H1 (cell line): ENCODE data around the gene SPTBN5. TPM values are rescaled to one million over a fixed set of nuclear protein-coding genes. Genes with fewer than 3 reads are reported as not detected.

Experiments
- CTCF ChIA-PET: fragments of 300-600 bp; sonication (Branson Sonifier 250); formaldehyde crosslinking; loops from one replicate; lab custom pipeline; 2021; ENCODE audit not compliant: partially characterized antibody; lab: Charles Lee
- POLR2A ChIA-PET: fragments of 300-600 bp; sonication (Branson Sonifier 250); formaldehyde crosslinking; loops from one replicate; lab custom pipeline; 2021; ENCODE audit warnings: inconsistent platforms; ENCODE audit not compliant: partially characterized antibody; lab: Charles Lee
- DNase-seq, 2 experiments: peaks; one replicate each; pipeline versions ENCODE4 v3.0.0 to v3.0.0-alpha.2; 2010 to 2022; ENCODE audit warnings: low spot score in 2 of 2, low read depth in 1 of 2, mixed read lengths in 1 of 2
- FAIRE-seq: peaks from 2 replicates; lab custom pipeline; 2011; peaks lifted over from hg19 to GRCh38; lab: Jason Lieb, UNC
- H2AFZ ChIP-seq: 2 replicates; pipeline ENCODE4 v1.8.1; 2012; ENCODE audit warnings: low read length, inconsistent platforms
- H2AK5ac ChIP-seq: 2 replicates; pipeline ENCODE4 v1.6.1; 2013; ENCODE audit warnings: low read depth, low read length
- H2BK120ac ChIP-seq: replicated peaks from 2 replicates; pipeline ENCODE3; 2013; ENCODE audit warnings: low read depth, low read length, inconsistent platforms
- H2BK12ac ChIP-seq: 2 replicates; pipeline ENCODE4 v1.6.1; 2013; ENCODE audit warnings: low read depth, low read length
- H2BK15ac ChIP-seq: 2 replicates; pipeline ENCODE4 v1.6.1; 2013; ENCODE audit warnings: low read length
- H2BK20ac ChIP-seq: 2 replicates; pipeline ENCODE4 v1.6.1; 2013; ENCODE audit warnings: low read length
- H2BK5ac ChIP-seq: 2 replicates; pipeline ENCODE4 v1.6.1; 2013; ENCODE audit warnings: low read depth, low read length
- H3K14ac ChIP-seq: 2 replicates; pipeline ENCODE4 v1.6.1; 2013; ENCODE audit warnings: inconsistent platforms; ENCODE audit not compliant: insufficient read length
- H3K18ac ChIP-seq: 2 replicates; pipeline ENCODE4 v1.6.1; 2013; ENCODE audit warnings: low read length; ENCODE audit errors: extremely low read depth
- H3K23ac ChIP-seq: 2 replicates; pipeline ENCODE4 v1.6.1; 2013; ENCODE audit warnings: inconsistent platforms; ENCODE audit not compliant: insufficient read length
- H3K23me2 ChIP-seq: 2 replicates; pipeline ENCODE4 v1.6.1; 2013; ENCODE audit warnings: low read depth, low read length
- H3K27ac ChIP-seq: 2 replicates; pipeline ENCODE4 v1.6.1; 2011; ENCODE audit warnings: low read depth, low read length, inconsistent platforms
- H3K27me3 ChIP-seq, 4 experiments: replicated peaks in 1 of 4; 1 replicate in 1 of 4; 2 replicates in 3 of 4; pipeline versions ENCODE4 v1.6.1 to v1.8.1; 2011 to 2013; ENCODE audit warnings: low read length in 3 of 4, mild to moderate bottlenecking in 3 of 4, inconsistent platforms in 2 of 4, mixed read lengths in 2 of 4, moderate library complexity in 1 of 4; ENCODE audit not compliant: control insufficient read depth in 3 of 4, insufficient read depth in 3 of 4; ENCODE audit errors: extremely low read depth in 1 of 4
- H3K36me3 ChIP-seq, 4 experiments: 2 replicates each; pipeline versions ENCODE4 v1.6.1 to v1.8.1; 2011 to 2013; ENCODE audit warnings: mild to moderate bottlenecking in 4 of 4, low read length in 3 of 4, moderate library complexity in 2 of 4, control low read depth in 1 of 4, inconsistent platforms in 1 of 4; ENCODE audit not compliant: insufficient read depth in 4 of 4, control insufficient read depth in 2 of 4
- H3K4ac ChIP-seq: replicated peaks from 2 replicates; pipeline ENCODE3; 2013; ENCODE audit warnings: low read length, low read depth, mixed read lengths, inconsistent platforms; ENCODE audit not compliant: insufficient read length
- H3K4me1 ChIP-seq, 4 experiments: replicated peaks in 1 of 4; 1 replicate in 1 of 4; 2 replicates in 3 of 4; pipeline versions ENCODE4 v1.6.1 to v1.8.1; 2011 to 2013; ENCODE audit warnings: low read length in 3 of 4, inconsistent platforms in 2 of 4, mixed read lengths in 1 of 4; ENCODE audit not compliant: insufficient read depth in 4 of 4, control insufficient read depth in 3 of 4
- H3K4me2 ChIP-seq, 2 experiments: 2 replicates each; pipeline versions ENCODE4 v1.6.1 to v1.8.1; 2011 to 2013; ENCODE audit warnings: low read depth in 2 of 2, low read length in 2 of 2, control low read depth in 1 of 2, inconsistent platforms in 1 of 2, mild to moderate bottlenecking in 1 of 2; ENCODE audit not compliant: insufficient read depth in 1 of 2
- H3K4me3 ChIP-seq, 4 experiments: fragments of 200-600, 300-600 bp in 1 of 4; sonication (generic), shearing (Covaris generic), sonication (Bioruptor Twin) in 1 of 4; 2 replicates each; pipeline versions ENCODE4 v1.5.1 to v1.8.1; 2011 to 2016; ENCODE audit warnings: low read length in 4 of 4, low read depth in 3 of 4, control low read depth in 2 of 4, inconsistent platforms in 2 of 4, mild to moderate bottlenecking in 2 of 4, mixed read lengths in 1 of 4, moderate library complexity in 1 of 4; ENCODE audit not compliant: insufficient read depth in 2 of 4; ENCODE audit errors: extremely low read depth in 1 of 4
- H3K56ac ChIP-seq: replicated peaks from 2 replicates; pipeline ENCODE3; 2013; ENCODE audit warnings: low read depth, mild to moderate bottlenecking, mixed read lengths, low read length, inconsistent platforms; ENCODE audit not compliant: insufficient read length
- H3K79me1 ChIP-seq: 2 replicates; pipeline ENCODE4 v1.6.1; 2013; ENCODE audit warnings: low read depth, low read length, control low read depth
- H3K79me2 ChIP-seq, 2 experiments: 2 replicates each; pipeline versions ENCODE4 v1.6.1 to v1.8.1; 2012 to 2013; ENCODE audit warnings: low read length in 2 of 2, mild to moderate bottlenecking in 2 of 2, inconsistent platforms in 1 of 2; ENCODE audit not compliant: insufficient read depth in 2 of 2, control insufficient read depth in 1 of 2
- H3K9ac ChIP-seq, 4 experiments: replicated peaks in 1 of 4; 1 replicate in 1 of 4; 2 replicates in 3 of 4; pipeline versions ENCODE4 v1.6.1 to v1.8.1; 2011 to 2013; ENCODE audit warnings: low read depth in 3 of 4, low read length in 3 of 4, control low read depth in 2 of 4, mild to moderate bottlenecking in 2 of 4, moderate library complexity in 2 of 4, inconsistent platforms in 1 of 4; ENCODE audit errors: extremely low read depth in 1 of 4
- H3K9me3 ChIP-seq, 2 experiments: 2 replicates each; pipeline versions ENCODE4 v1.6.1 to v1.8.1; 2012 to 2013; ENCODE audit warnings: mild to moderate bottlenecking in 2 of 2, moderate library complexity in 2 of 2, control low read depth in 1 of 2, inconsistent platforms in 1 of 2, low read depth in 1 of 2, low read length in 1 of 2, mixed read lengths in 1 of 2; ENCODE audit not compliant: insufficient read depth in 2 of 2
- H4K20me1 ChIP-seq, 2 experiments: replicated peaks in 1 of 2; 2 replicates each; pipeline versions ENCODE3 to v1.8.1; 2011 to 2013; ENCODE audit warnings: inconsistent platforms in 2 of 2, low read length in 2 of 2, mild to moderate bottlenecking in 1 of 2; ENCODE audit not compliant: insufficient read depth in 2 of 2, control insufficient read depth in 1 of 2
- H4K5ac ChIP-seq: 2 replicates; pipeline ENCODE4 v1.6.1; 2013; ENCODE audit warnings: low read length, low read depth, mixed read lengths, inconsistent platforms; ENCODE audit not compliant: insufficient read length
- H4K8ac ChIP-seq: 2 replicates; pipeline ENCODE4 v1.8.0; 2013; ENCODE audit warnings: mild to moderate bottlenecking, moderate library complexity, low read length, inconsistent platforms; ENCODE audit not compliant: insufficient read depth; ENCODE audit errors: extremely low read depth
- H4K91ac ChIP-seq: replicated peaks from 2 replicates; pipeline ENCODE3; 2013; ENCODE audit warnings: low read length, mixed read lengths, inconsistent platforms; ENCODE audit not compliant: insufficient read length
- ATF2 ChIP-seq: IDR thresholded peaks from 2 replicates; pipeline ENCODE4 v1.6.1; 2012; ENCODE audit warnings: low read length, inconsistent platforms
- E2F6 ChIP-seq: IDR thresholded peaks from 2 replicates; pipeline ENCODE4 v1.6.1; 2012; ENCODE audit warnings: inconsistent platforms
- KDM4A ChIP-seq: IDR thresholded peaks from one replicate; pipeline ENCODE4 v1.7.1; 2012; ENCODE audit warnings: low read depth, mild to moderate bottlenecking, moderate library complexity, low read length, inconsistent platforms; ENCODE audit not compliant: severe bottlenecking
- PHF8 ChIP-seq: fragments of 200-600 bp; sonication (generic); conservative IDR thresholded peaks from 2 replicates; pipeline ENCODE4 v1.7.1; 2012; ENCODE audit warnings: low read depth, mild to moderate bottlenecking, inconsistent platforms, low read length, moderate library complexity
- POU5F1 ChIP-seq: IDR thresholded peaks from 2 replicates; pipeline ENCODE4 v1.6.1; 2011; ENCODE audit warnings: low read depth, mild to moderate bottlenecking, low read length, moderate library complexity
- SUZ12 ChIP-seq: fragments of 200-600 bp; sonication (generic); IDR thresholded peaks from 2 replicates; pipeline ENCODE4 v1.6.1; 2012; ENCODE audit warnings: mild to moderate bottlenecking, inconsistent platforms, low read length, moderate library complexity, mixed read lengths
- TCF12 ChIP-seq: IDR thresholded peaks from 2 replicates; pipeline ENCODE4 v1.6.1; 2011; ENCODE audit warnings: low read depth, mild to moderate bottlenecking, low read length
- WGBS, 2 experiments: shearing (Covaris generic) in 1 of 2; methylation state at CpG; one replicate each; pipeline versions ENCODE4 v1.1.6 to v1.1.7; 2013 to 2015; ENCODE audit warnings: low lambda C conversion rate in 2 of 2, mixed read lengths in 2 of 2, inconsistent platforms in 1 of 2, low coverage in 1 of 2, missing lambda C conversion rate in 1 of 2; ENCODE audit not compliant: insufficient replicate concordance in 2 of 2, insufficient coverage in 1 of 2, insufficient read length in 1 of 2; ENCODE audit errors: extremely low coverage in 1 of 2, missing lambda C conversion rate in 1 of 2; 5-methylcytosine and 5-hydroxymethylcytosine counted together
- polyA plus RNA-seq, 7 experiments: library from polyadenylated mRNA; depleted of rRNA in 3 of 7; stranded (reverse) in 5 of 7; unstranded in 2 of 7; fragments of >200 nt in 5 of 7; fragments of 200-250 nt in 2 of 7; gene quantifications; 1 replicate in 5 of 7; 2 replicates in 1 of 7; 4 replicates in 1 of 7; pipeline versions ENCODE4 v1.2.1 to v1.2.3, GENCODE V29; 2011 to 2013; ENCODE audit warnings: missing spikeins in 2 of 7, mixed read lengths in 2 of 7
- total RNA-seq: library from RNA; stranded (reverse); fragmentation: NEBNext Ultra II Directional; extraction: Animal tissue kit (Norgen Biotek cat#: 25700); gene quantifications from 2 replicates; pipeline ENCODE4 v1.2.1, GENCODE V29; 2021

Gene SPTBN5
- total and polyA plus RNA-seq, 2 of the 8 experiments (the other 6 are each of a cell fraction or from before 2014, with no cell fraction given): 0.32 to 0.84 TPM

- H3K14ac ChIP-seq: no peak overlapping the region
- peak overlapping the region; percentile 33 to 68 (median 35) for H3K4me3 ChIP-seq
- 0 out of 2 replicates have a peak overlapping the region, but pooled peaks have one; percentile 48 for H2BK20ac ChIP-seq
- H2AFZ ChIP-seq: peak overlapping the region; percentile 36; the same call in 1 of the 2 replicates
- H3K27ac ChIP-seq: no peak overlapping the region
- 4% methylated on average over 50 of the region's 81 CpGs; no CpG with 5 or more reads in 1 of the 2 experiments for WGBS, 2 experiments
- CTCF ChIA-PET: interaction anchor here (0.7 to 7.9 kb wide), 9 partner anchors 11 to 108 kb away, joined by 3 to 58 read pairs (median 5); partner anchors contain the start of gene MAPKBP1
- H4K91ac ChIP-seq: no peak overlapping the region
- H3K56ac ChIP-seq: no peak overlapping the region
- H2AK5ac ChIP-seq: no peak overlapping the region
- FAIRE-seq (no peak), DNase-seq (peak in 1 of 2 experiments; percentile 78)
- no peak overlapping the region; the same call in 1 of the 2 replicates for H2BK5ac ChIP-seq
- no peaks in the 10 kb centered on the region for H3K9me3 ChIP-seq
- POLR2A ChIA-PET: interaction anchor here (0.6 to 3.2 kb wide), 10 partner anchors 9 to 296 kb away, joined by 3 to 11 read pairs (median 4); partner anchors contain the start of genes JMJD7 and MAPKBP1
- peak overlapping the region; percentile 35 for H4K5ac ChIP-seq
- no peak overlapping the region for H3K4ac ChIP-seq
- no peak overlapping the region for H3K23ac ChIP-seq
- H3K79me1 ChIP-seq: no peaks in the 10 kb centered on the region
- peak overlapping the region; percentile 48 for H3K18ac ChIP-seq
- H3K9ac ChIP-seq: no peak overlapping the region; a peak in 2 of 7 replicates
- no peaks in the 10 kb centered on the region for H3K79me2 ChIP-seq
- H3K4me2 ChIP-seq: peak overlapping the region; percentile 69 to 78
- peaks cover 21 to 36% (median 31%) of the 10 kb centered on the region in 4 experiments for H3K27me3 ChIP-seq
- H3K23me2 ChIP-seq: peaks cover 4% of the 10 kb centered on the region; the same call in 1 of the 2 replicates
- no peaks in the 10 kb centered on the region for H3K36me3 ChIP-seq
- peak overlapping the region; percentile 39; the same call in 1 of the 2 replicates for H2BK12ac ChIP-seq
- H4K20me1 ChIP-seq: peaks cover 0 to 2% of the 10 kb centered on the region in 2 experiments
- peak overlapping the region; percentile 12; the same call in 1 of the 2 replicates for H2BK15ac ChIP-seq
- H4K8ac ChIP-seq: peak overlapping the region; percentile 63
- H2BK120ac ChIP-seq: no peak overlapping the region
- peaks cover 0 to 9% (median 4%) of the 10 kb centered on the region in 4 experiments; a peak in 5 of 7 replicates for H3K4me1 ChIP-seq
- TF ChIP-seq ATF2: no peak
- peak; percentile 68 for TF ChIP-seq KDM4A
- TF ChIP-seq POU5F1: no peak
- 0 out of 2 replicates have a peak, but pooled peaks have one; percentile 28 for TF ChIP-seq PHF8
- peak; percentile 14; the same call in 1 of the 2 replicates for TF ChIP-seq TCF12
- TF ChIP-seq E2F6: peak; percentile 96
- peak; percentile 52 for TF ChIP-seq SUZ12
Measured at GRCh38 chr15:41881920-41882688, 11.7 kb downstream of the SPTBN5 start.
